ENCODE results near the gene BEX3. TPM values are rescaled to one million over a fixed set of nuclear protein-coding genes. Genes with fewer than 3 reads are reported as not detected.

The BEX3 gene
- total and polyA plus RNA-seq, 2 experiments from 2014 or later, result 427 to 714 TPM

DNA sequence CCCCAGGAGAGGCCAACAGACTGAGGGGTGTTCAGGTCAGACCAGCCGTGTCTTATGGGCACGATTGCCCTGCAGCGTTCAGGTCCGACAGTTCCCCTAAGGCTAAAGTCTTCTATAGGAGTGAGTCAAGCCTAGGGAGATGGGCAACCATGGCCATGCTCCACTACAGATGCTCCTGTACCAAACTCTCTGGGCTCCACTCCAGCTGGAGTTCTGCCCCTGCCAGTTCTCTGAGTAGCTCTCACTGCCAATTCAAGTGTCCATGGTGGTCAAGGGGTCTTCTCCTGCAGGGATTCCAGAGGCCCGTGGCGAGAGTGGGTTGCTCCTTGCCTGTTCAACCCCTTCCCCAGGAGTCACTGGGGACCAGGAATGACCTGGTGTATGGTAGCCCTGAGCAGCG is 38.2 kb downstream of the BEX3 start (continued):
- TF ChIP-seq ZNF114 (CRISPR knock-in tag; IDR thresholded peaks at IDR 0.05), result no peak
- no peak for TF ChIP-seq NANOG (IDR thresholded peaks at IDR 0.05; ENCODE audit: borderline replicate concordance)
- TF ChIP-seq ZNF462 (CRISPR knock-in tag; IDR thresholded peaks at IDR 0.05), result no peak

DNA sequence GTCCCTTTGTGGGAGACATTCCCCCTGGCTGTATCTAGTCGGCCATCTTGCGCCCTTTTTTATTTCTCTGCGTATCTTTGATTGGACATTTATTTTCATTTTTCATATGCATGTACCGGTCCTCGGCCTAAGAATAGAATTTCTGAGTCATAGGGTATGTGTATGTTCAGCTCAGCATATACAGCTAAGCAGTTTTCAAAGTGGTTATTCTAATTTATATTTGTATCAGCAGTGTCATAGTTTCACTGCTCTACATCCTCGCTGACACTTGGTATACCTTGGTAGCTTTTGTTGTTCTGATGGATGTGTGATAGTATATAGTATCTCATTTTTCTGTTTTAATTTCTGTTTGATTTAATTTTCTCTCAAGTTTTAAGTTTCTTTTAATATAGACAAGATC is 38.7 kb downstream of the BEX3 start:
- H4K20me1 ChIP-seq (replicated peaks; ENCODE audit: insufficient read depth), result no peaks in the 10 kb centered on the region
- peaks cover 11% of the 10 kb centered on the region; the same call in 1 of the 2 replicates for H3K27me3 ChIP-seq (ENCODE audit: insufficient read depth)
- H3K9me2 ChIP-seq (ENCODE audit: insufficient read depth), result no peaks in the 10 kb centered on the region
- no peaks in the 10 kb centered on the region for H3K36me3 ChIP-seq (ENCODE audit: insufficient read depth)
- no peak overlapping the region for H3K4me2 ChIP-seq
- Mint-ChIP-seq H3K27me3 (ENCODE audit: insufficient read depth, low read depth, poor library complexity) (no peaks in the 10 kb centered on the region), H3K27ac (no peak overlapping the region), H3K4me3 (no peak overlapping the region), H3K9me3 (no peaks in the 10 kb centered on the region), H3K4me1 (peaks cover 12% of the 10 kb centered on the region), H3K36me3 (ENCODE audit: low read depth) (peaks cover 6% of the 10 kb centered on the region; the same call in 2 of the 3 replicates)
- no peaks in the 10 kb centered on the region for H3F3A ChIP-seq (replicated peaks; ENCODE audit: low read depth)
- peaks cover 7% of the 10 kb centered on the region; the same call in 1 of the 2 replicates for H3K4me1 ChIP-seq (ENCODE audit: insufficient read depth)
- ATAC-seq, result no peak
- no peak overlapping the region for H3K27ac ChIP-seq (ENCODE audit: low read depth)
- TF ChIP-seq POLR2AphosphoS5 (IDR thresholded peaks at IDR 0.05; ENCODE audit: low read depth), result no peak
- TF ChIP-seq ZNF462 (CRISPR knock-in tag; IDR thresholded peaks at IDR 0.05), result no peak
- H3K4me3 ChIP-seq, result no peak overlapping the region
- peaks cover 4% of the 10 kb centered on the region; the same call in 1 of the 2 replicates for H3K79me2 ChIP-seq (replicated peaks; ENCODE audit: insufficient read depth)
- DNase-seq (ENCODE audit: low spot score), result no peak
- H2AFZ ChIP-seq, result no peak overlapping the region

All from GM23338 (cell line).